AG09309 (cell line): ENCODE results near the gene CMIP.

Source experiments
- DNase-seq: peaks from one replicate; pipeline ENCODE4 v3.0.0-alpha.2; 2010; ENCODE audit warnings: low read depth
- H3K4me3 ChIP-seq: 2 replicates; pipeline ENCODE4 v1.5.1; 2011; ENCODE audit warnings: mild to moderate bottlenecking, low read depth, low read length, moderate library complexity; ENCODE audit not compliant: control insufficient read depth
- CTCF ChIP-seq: IDR thresholded peaks from 2 replicates; pipeline ENCODE4 v1.5.1; 2011; ENCODE audit warnings: mild to moderate bottlenecking, low read depth, low read length, inconsistent platforms; ENCODE audit not compliant: insufficient read depth, control insufficient read depth; ENCODE audit errors: missing control alignments

The CMIP gene

GRCh38 chr16:81467815-81468214, 23.2 kb downstream of the CMIP start:
- TF ChIP-seq CTCF = no peak
- no peak overlapping the region for H3K4me3 ChIP-seq
- DNase-seq = no peak

GRCh38 chr16:81468269-81468902, 23.8 kb downstream of the CMIP start:
- DNase-seq = no peak
- H3K4me3 ChIP-seq = no peak overlapping the region
- no peak for TF ChIP-seq CTCF

GRCh38 chr16:81469183-81469677, 24.6 kb downstream of the CMIP start:
- no peak for DNase-seq
- H3K4me3 ChIP-seq = no peak overlapping the region
- no peak for TF ChIP-seq CTCF

- DNase-seq = no peak
- TF ChIP-seq CTCF = no peak
- no peak overlapping the region for H3K4me3 ChIP-seq
Measured at GRCh38 chr16:81469710-81470535, 25.3 kb downstream of the CMIP start.

- no peak overlapping the region for H3K4me3 ChIP-seq
- no peak for TF ChIP-seq CTCF
- no peak for DNase-seq
Measured at GRCh38 chr16:81470796-81471636, 26.4 kb downstream of the CMIP start.

GRCh38 chr16:81471882-81472281, 27.3 kb downstream of the CMIP start:
- DNase-seq = no peak
- H3K4me3 ChIP-seq = no peak overlapping the region
- no peak for TF ChIP-seq CTCF
